SIG-M5 treated with dmso at 0.1 percent for 504 hours (cell line): Measurements from ENCODE around the gene PADI3.

Experiments
- DNase-seq: peaks from one replicate; lab custom pipeline; 2025; ENCODE audit not compliant: unreplicated experiment; lab: John Stamatoyannopoulos, UW

Gene PADI3

GRCh38 chr1:17295292-17295691 is 46.4 kb downstream of the PADI3 start:
- DNase-seq, result no peak

- DNase-seq, result no peak
Measured at GRCh38 chr1:17296086-17296485, 47.2 kb downstream of the PADI3 start.

- no peak for DNase-seq
Measured at GRCh38 chr1:17297991-17298390, 49.1 kb downstream of the PADI3 start.

GRCh38 chr1:17301767-17302166 is 52.9 kb downstream of the PADI3 start:
- DNase-seq, result no peak

- DNase-seq, result peak; percentile 53
Measured at GRCh38 chr1:17304151-17304825, 55.4 kb downstream of the PADI3 start.

- no peak for DNase-seq
Measured at GRCh38 chr1:17304826-17305175, 55.9 kb downstream of the PADI3 start.

- DNase-seq, result no peak
Measured at GRCh38 chr1:17305576-17306095, 56.7 kb downstream of the PADI3 start.

- no peak for DNase-seq
Measured at GRCh38 chr1:17306407-17306806, 57.5 kb downstream of the PADI3 start.

GRCh38 chr1:17306921-17307320 is 58.0 kb downstream of the PADI3 start:
- no peak for DNase-seq

- DNase-seq, result no peak
Measured at GRCh38 chr1:17307329-17307728, 58.4 kb downstream of the PADI3 start.

GRCh38 chr1:17307946-17308345 is 59.0 kb downstream of the PADI3 start, which contains the start of gene PADI4:
Gene PADI4, plus strand, starts transcription at chr1:17308197. Its CDS starts 26 bp downstream, at chr1:17308223.
- DNase-seq, result no peak

- peak; percentile 44 for DNase-seq
Measured at GRCh38 chr1:17308593-17308992, 59.7 kb downstream of the PADI3 start.

- DNase-seq, result no peak
Measured at GRCh38 chr1:17309426-17310067, 60.6 kb downstream of the PADI3 start.

- DNase-seq, result no peak
Measured at GRCh38 chr1:17310068-17310640, 61.3 kb downstream of the PADI3 start.

- DNase-seq, result no peak
Measured at GRCh38 chr1:17313530-17314309, 64.8 kb downstream of the PADI3 start.

- DNase-seq, result no peak
Measured at GRCh38 chr1:17314491-17314971, 65.6 kb downstream of the PADI3 start.

- no peak for DNase-seq
Measured at GRCh38 chr1:17315542-17316130, 66.7 kb downstream of the PADI3 start.

GRCh38 chr1:17316704-17317103 is 67.8 kb downstream of the PADI3 start:
- DNase-seq, result no peak

GRCh38 chr1:17318262-17318661 is 69.4 kb downstream of the PADI3 start:
- DNase-seq, result no peak

GRCh38 chr1:17319561-17320350 is 70.9 kb downstream of the PADI3 start:
- DNase-seq, result no peak
